ENCODE measurements around the gene NUDT4. TPM values are rescaled to one million over a fixed set of nuclear protein-coding genes. Genes with fewer than 3 reads are reported as not detected.
"Not testable (repeated sequence)": the region's sequence is repeated elsewhere in the genome, so short reads cannot be mapped to it uniquely, and the experiment has no call there.

NUDT4 gene
- total RNA-seq, 1 experiment from 2014 or later = 56.5 TPM

- ChIA-PET POLR2A (no interaction called here), CTCF (interaction anchor here (0.6 to 1.1 kb wide), 3 partner anchors 11 to 113 kb away, joined by 3 to 4 read pairs (median 4); no protein-coding TSS in a partner anchor)
- Mint-ChIP-seq H3K4me1 (no peaks in the 10 kb centered on the region), H3K36me3 (peaks cover 34% of the 10 kb centered on the region), H3K27me3 (ENCODE audit: low read depth) (no peaks in the 10 kb centered on the region), H3K4me3 (no peak overlapping the region), H3K27ac (no peak overlapping the region), H3K9me3 (no peaks in the 10 kb centered on the region)
- TF ChIP-seq ATF6 (CRISPR knock-in tag; IDR thresholded peaks at IDR 0.05) = no peak
- TF ChIP-seq IRF1 (CRISPR knock-in tag; IDR thresholded peaks at IDR 0.05) = no peak
- no peak for TF ChIP-seq TEAD1 (CRISPR knock-in tag; IDR thresholded peaks at IDR 0.05)
- ATAC-seq (no peak), DNase-seq (ENCODE audit: low spot score) (no peak)
Observed at GRCh38 chr12:93397412-93397811, 19.7 kb downstream of the NUDT4 start.

- H3K4me1 Mint-ChIP-seq; POLR2A ChIA-PET; H3K27ac Mint-ChIP-seq; DNase-seq (ENCODE audit: low spot score); H3K4me3 Mint-ChIP-seq; H3K27me3 Mint-ChIP-seq (ENCODE audit: low read depth); H3K9me3 Mint-ChIP-seq: not testable (repeated sequence)
- peak; percentile 97 for ATAC-seq
- peaks cover 37% of the 10 kb centered on the region for H3K36me3 Mint-ChIP-seq
- CTCF ChIA-PET = interaction anchor here (1.3 kb wide), 1 partner anchor 20 kb away, joined by 8 read pairs; no protein-coding TSS in a partner anchor
Observed at GRCh38 chr12:93399183-93399863, 21.6 kb downstream of the NUDT4 start.

GRCh38 chr12:93402333-93403311 lies 24.9 kb downstream of the NUDT4 start:
- ChIA-PET CTCF (interaction anchor here (1.7 kb wide), 1 partner anchor 17 kb away, joined by 6 read pairs; no protein-coding TSS in a partner anchor), POLR2A (interaction anchor here (0.7 kb wide), 1 partner anchor 296 kb away, joined by 5 read pairs; no protein-coding TSS in a partner anchor)
- Mint-ChIP-seq H3K4me3 (no peak overlapping the region), H3K9me3 (no peaks in the 10 kb centered on the region), H3K27ac (no peak overlapping the region), H3K4me1 (no peaks in the 10 kb centered on the region; the same call in 1 of the 2 replicates), H3K36me3 (peaks cover 18% of the 10 kb centered on the region), H3K27me3 (ENCODE audit: low read depth) (no peaks in the 10 kb centered on the region)
- no peak for TF ChIP-seq ZNF416 (CRISPR knock-in tag; IDR thresholded peaks at IDR 0.05)
- TF ChIP-seq ZNF121 (CRISPR knock-in tag; IDR thresholded peaks at IDR 0.05) = 0 out of 2 replicates have a peak, but pooled peaks have one; percentile 78
- no peak for ATAC-seq
- no peak for DNase-seq (ENCODE audit: low spot score)

- TF ChIP-seq OVOL2 (CRISPR knock-in tag; IDR thresholded peaks at IDR 0.05; ENCODE audit: borderline replicate concordance) = 0 out of 2 replicates have a peak, but pooled peaks have one; percentile 34
- no peak for TF ChIP-seq JUN (CRISPR knock-in tag; IDR thresholded peaks at IDR 0.05)
- H3K4me1 Mint-ChIP-seq = no peaks in the 10 kb centered on the region; the same call in 1 of the 2 replicates
- DNase-seq (ENCODE audit: low spot score) = no peak
- H3K27me3 Mint-ChIP-seq (ENCODE audit: low read depth) = no peaks in the 10 kb centered on the region
- H3K36me3 Mint-ChIP-seq = peaks cover 15% of the 10 kb centered on the region
- ChIA-PET CTCF (interaction anchor here (0.6 to 1.8 kb wide), 4 partner anchors 15 to 573 kb away, joined by 3 to 9 read pairs (median 5); no protein-coding TSS in a partner anchor), POLR2A (interaction anchor here (0.5 kb wide), 1 partner anchor 10 kb away, joined by 5 read pairs; no protein-coding TSS in a partner anchor)
- H3K4me3 Mint-ChIP-seq = no peak overlapping the region
- peak overlapping the region; percentile 17 for H3K27ac Mint-ChIP-seq
- no peaks in the 10 kb centered on the region for H3K9me3 Mint-ChIP-seq
- ATAC-seq = no peak
Observed at GRCh38 chr12:93403988-93404803, 26.5 kb downstream of the NUDT4 start.
